MV-4-11 (cell line): ENCODE measurements around the gene CRYZL1.

ENCODE experiments used
- DNase-seq: peaks from one replicate; lab custom pipeline; 2025; lab: John Stamatoyannopoulos, UW

Gene CRYZL1

GRCh38 chr21:33661146-33661545 is 19.6 kb upstream of the CRYZL1 start:
- no peak for DNase-seq

GRCh38 chr21:33660406-33660805 is 18.9 kb upstream of the CRYZL1 start:
- no peak for DNase-seq

- DNase-seq, result no peak
These were observed 18.0 kb upstream of the CRYZL1 start for GRCh38 chr21:33659568-33659949.

- DNase-seq, result no peak
These were observed 17.5 kb upstream of the CRYZL1 start for GRCh38 chr21:33658919-33659567.

- DNase-seq, result peak; percentile 88
These were observed 15.7 kb upstream of the CRYZL1 start for GRCh38 chr21:33657124-33657820.

GRCh38 chr21:33655588-33656221 is 14.2 kb upstream of the CRYZL1 start:
- no peak for DNase-seq

- no peak for DNase-seq
These were observed 12.9 kb upstream of the CRYZL1 start for GRCh38 chr21:33654412-33654811.

- no peak for DNase-seq
These were observed 10.6 kb upstream of the CRYZL1 start for GRCh38 chr21:33651965-33652680.

GRCh38 chr21:33650929-33651509 is 9.5 kb upstream of the CRYZL1 start:
- no peak for DNase-seq

- no peak for DNase-seq
These were observed 8.7 kb upstream of the CRYZL1 start for GRCh38 chr21:33650230-33650629.

GRCh38 chr21:33648555-33648954 is 7.0 kb upstream of the CRYZL1 start:
- no peak for DNase-seq

GRCh38 chr21:33647587-33647986 is 6.0 kb upstream of the CRYZL1 start:
- no peak for DNase-seq

GRCh38 chr21:33645730-33646129 is 4.2 kb upstream of the CRYZL1 start:
- DNase-seq, result no peak

- DNase-seq, result peak; percentile 62
These were observed 3.0 kb upstream of the CRYZL1 start for GRCh38 chr21:33644383-33645074.

GRCh38 chr21:33643658-33644311 is 2.2 kb upstream of the CRYZL1 start:
- DNase-seq, result no peak

GRCh38 chr21:33642896-33643657 is 1.5 kb upstream of the CRYZL1 start:
- no peak for DNase-seq

GRCh38 chr21:33642027-33642895 is 720 bp upstream of the CRYZL1 start, which contains the start of gene ITSN1:
TSS of gene ITSN1 (plus strand) at chr21:33642501. CDS start at chr21:33718829, 76,328 bp downstream.
- peak; percentile 98 for DNase-seq

GRCh38 chr21:33640697-33641351 is 717 bp downstream of the CRYZL1 start:
- DNase-seq, result peak; percentile 38

GRCh38 chr21:33634254-33634653 is 7.3 kb downstream of the CRYZL1 start:
- no peak for DNase-seq
